Pancreas (tissue), 10 donors: Measurements from ENCODE around the gene MEGF11. TPM values are rescaled to one million over a fixed set of nuclear protein-coding genes. Genes with fewer than 3 reads are reported as not detected.

Experiments used
- ATAC-seq, 4 donors: fragments of 200-7000 bp; cut with Tn5 transposase; one replicate each; pipeline versions ENCODE4 v1.8.0 to v1.9.1; 2020; ENCODE audit warnings: mild to moderate bottlenecking in 4 of 4, moderate library complexity in 4 of 4
- DNase-seq, 6 donors: peaks; one replicate each; pipeline ENCODE4 v3.0.0-alpha.2; 2020
- FAIRE-seq: peaks from 2 replicates; lab custom pipeline; 2012; peaks lifted over from hg19 to GRCh38; lab: Jason Lieb, UNC
- H3K27ac ChIP-seq, 4 donors: fragments of 200-600 bp; sonication (generic); 1 replicate in 3 of 4; 2 replicates in 1 of 4; pipeline versions ENCODE4 v1.5.0 to v1.8.0; 2020
- H3K27me3 ChIP-seq, 4 donors: fragments of 200-600 bp; one replicate each; pipeline ENCODE4 v1.8.0; 2021
- H3K36me3 ChIP-seq, 3 donors: fragments of 200-600 bp; sonication (generic) in 1 of 3; one replicate each; pipeline versions ENCODE4 v1.5.0 to v1.8.0; 2020 to 2021
- H3K4me1 ChIP-seq, 3 donors: fragments of 200-600 bp; one replicate each; pipeline ENCODE4 v1.8.0; 2021
- H3K4me3 ChIP-seq, 4 donors: fragments of 200-600 bp; sonication (generic) in 2 of 4; one replicate each; pipeline versions ENCODE4 v1.5.0 to v1.8.0; 2020 to 2021
- H3K9me3 ChIP-seq, 4 donors: fragments of 200-600 bp; one replicate each; pipeline ENCODE4 v1.8.0; 2021
- WGBS, 2 donors: extraction: QIAGEN DNeasy Blood & Tissue Kit; methylation state at CpG; one replicate each; pipeline ENCODE4 v1.1.7; 2013; 5-methylcytosine and 5-hydroxymethylcytosine counted together
- intact Hi-C, 3 donors: fragments of 100-400 bp; cut with DNase I; formaldehyde crosslinking; loops; one replicate each; pipeline versions ENCODE4 v1.11.1 to v1.14.2; 2022
- polyA plus RNA-seq, 2 donors: library from polyadenylated mRNA; stranded (reverse); fragments of 200-250 nt; gene quantifications; one replicate each; pipeline ENCODE4 v1.2.3, GENCODE V29; 2013
- total RNA-seq, 6 donors: library from RNA; stranded (reverse); fragmentation: NEBNext Ultra II Directional in 4 of 6; extraction: Animal tissue kit (Norgen Biotek cat#: 25700) in 4 of 6; gene quantifications; one replicate each; pipeline versions ENCODE4 v1.2.1 to v1.2.4, GENCODE V29; 2021 to 2023
- TF ChIP-seq, protein P1 (sequence below), 4 donors: fragments of 200-600 bp; sonication (generic) in 3 of 4; IDR thresholded peaks; one replicate each; pipeline versions ENCODE4 v1.5.0 to v1.8.0; 2021; ENCODE audit warnings: antibody characterized with exemption in 4 of 4
- donor health status: healthy with polysubstance abuse.
- donor health status: DM: no; HTN: no; CAD: no; lungs with moderate emphysema.
- donor health status: DM: no; HTN: no; CAD: no.
- donor health status: control.
- donor health status: control.
- donor health status: Bipolar disorder and iron deficiency.
- donor health status: DM: yes; HTN: yes; CAD: no.
- donor health status: DM: no; HTN: no; CAD: no.
- donor health status: DM: no; HTN: no; CAD: no.
- donor health status: DM: yes; HTN: yes; CAD: no.

MEGF11 gene
- total and polyA plus RNA-seq, 8 donors = 0.19 to 0.87 (median 0.37) TPM

GRCh38 chr15:66036859-66037258, 216.7 kb downstream of the MEGF11 start:
- ATAC-seq (no peak), DNase-seq (no peak), FAIRE-seq (no peak)
- WGBS, 2 donors = 88 to 89% methylated on average over 5 of the region's 5 CpGs
- no peaks in the 10 kb centered on the region for H3K9me3 ChIP-seq
- H3K27me3 ChIP-seq = no peaks in the 10 kb centered on the region
- no peak overlapping the region for H3K27ac ChIP-seq
- no peak overlapping the region for H3K4me3 ChIP-seq
- TF ChIP-seq, protein P1, sequence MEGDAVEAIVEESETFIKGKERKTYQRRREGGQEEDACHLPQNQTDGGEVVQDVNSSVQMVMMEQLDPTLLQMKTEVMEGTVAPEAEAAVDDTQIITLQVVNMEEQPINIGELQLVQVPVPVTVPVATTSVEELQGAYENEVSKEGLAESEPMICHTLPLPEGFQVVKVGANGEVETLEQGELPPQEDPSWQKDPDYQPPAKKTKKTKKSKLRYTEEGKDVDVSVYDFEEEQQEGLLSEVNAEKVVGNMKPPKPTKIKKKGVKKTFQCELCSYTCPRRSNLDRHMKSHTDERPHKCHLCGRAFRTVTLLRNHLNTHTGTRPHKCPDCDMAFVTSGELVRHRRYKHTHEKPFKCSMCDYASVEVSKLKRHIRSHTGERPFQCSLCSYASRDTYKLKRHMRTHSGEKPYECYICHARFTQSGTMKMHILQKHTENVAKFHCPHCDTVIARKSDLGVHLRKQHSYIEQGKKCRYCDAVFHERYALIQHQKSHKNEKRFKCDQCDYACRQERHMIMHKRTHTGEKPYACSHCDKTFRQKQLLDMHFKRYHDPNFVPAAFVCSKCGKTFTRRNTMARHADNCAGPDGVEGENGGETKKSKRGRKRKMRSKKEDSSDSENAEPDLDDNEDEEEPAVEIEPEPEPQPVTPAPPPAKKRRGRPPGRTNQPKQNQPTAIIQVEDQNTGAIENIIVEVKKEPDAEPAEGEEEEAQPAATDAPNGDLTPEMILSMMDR (IDR thresholded peaks at IDR 0.05) = no peak
- intact Hi-C loops = no loop called here
- H3K36me3 ChIP-seq = no peaks in the 10 kb centered on the region
- no peaks in the 10 kb centered on the region for H3K4me1 ChIP-seq

GRCh38 chr15:66035901-66036300, 217.6 kb downstream of the MEGF11 start:
- WGBS, 2 donors = 70 to 79% methylated on average over 5 of the region's 5 CpGs
- intact Hi-C loops = no loop called here
- FAIRE-seq = no peak

GRCh38 chr15:66033143-66033542, 220.4 kb downstream of the MEGF11 start:
- Histone ChIP-seq H3K9me3 (no peaks in the 10 kb centered on the region), H3K4me1 (no peaks in the 10 kb centered on the region), H3K27me3 (no peaks in the 10 kb centered on the region), H3K4me3 (no peak overlapping the region), H3K27ac (no peak overlapping the region), H3K36me3 (no peaks in the 10 kb centered on the region)
- FAIRE-seq (no peak), DNase-seq (no peak), ATAC-seq (no peak)
- intact Hi-C loops = no loop called here
- WGBS, 2 donors = 96 to 97% methylated on average over 2 of the region's 2 CpGs
- TF ChIP-seq, protein P1 (IDR thresholded peaks at IDR 0.05) = no peak

More at GRCh38 chr15:66035901-66036300, 217.6 kb downstream of the MEGF11 start:
- Histone ChIP-seq H3K27me3 (no peaks in the 10 kb centered on the region), H3K27ac (no peak overlapping the region), H3K36me3 (no peaks in the 10 kb centered on the region), H3K4me1 (no peaks in the 10 kb centered on the region), H3K9me3 (no peaks in the 10 kb centered on the region), H3K4me3 (no peak overlapping the region)
- DNase-seq (no peak), ATAC-seq (no peak)
- TF ChIP-seq, protein P1 (IDR thresholded peaks at IDR 0.05) = no peak

GRCh38 chr15:66032006-66032405, 221.5 kb downstream of the MEGF11 start:
- 95 to 96% methylated on average over 1 of the region's 1 CpG for WGBS, 2 donors
- H3K4me3 ChIP-seq = no peak overlapping the region
- no peaks in the 10 kb centered on the region for H3K27me3 ChIP-seq
- H3K27ac ChIP-seq = no peak overlapping the region
- DNase-seq (no peak), ATAC-seq (no peak), FAIRE-seq (no peak)
- H3K4me1 ChIP-seq = no peaks in the 10 kb centered on the region
- TF ChIP-seq, protein P1 (IDR thresholded peaks at IDR 0.05) = no peak
- H3K9me3 ChIP-seq = no peaks in the 10 kb centered on the region
- intact Hi-C loops = no loop called here
- no peaks in the 10 kb centered on the region for H3K36me3 ChIP-seq

DNA sequence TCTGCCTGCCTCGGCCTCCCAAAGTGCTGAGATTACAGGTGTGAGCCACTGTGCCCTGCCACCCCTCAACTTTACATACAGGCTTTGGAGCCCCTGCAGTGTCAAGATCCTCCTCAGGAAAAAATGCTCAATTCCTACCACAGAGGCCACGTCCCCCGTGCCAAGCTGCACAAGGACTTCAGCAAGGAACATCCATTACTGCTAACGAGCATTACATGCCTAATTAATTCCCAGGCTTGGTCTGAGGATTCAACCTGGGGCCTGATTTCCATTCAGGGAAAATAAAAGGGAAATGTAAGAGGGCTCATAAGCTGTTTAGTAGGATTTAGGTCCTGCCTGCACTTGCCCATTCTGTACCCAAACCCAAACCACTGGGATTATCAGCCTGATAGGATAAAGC, 222.9 kb downstream of the MEGF11 start:
- Histone ChIP-seq H3K27ac (no peak overlapping the region), H3K4me1 (no peaks in the 10 kb centered on the region), H3K4me3 (no peak overlapping the region), H3K9me3 (no peaks in the 10 kb centered on the region), H3K27me3 (no peaks in the 10 kb centered on the region), H3K36me3 (no peaks in the 10 kb centered on the region)
- intact Hi-C loops = no loop called here
- ATAC-seq (no peak), FAIRE-seq (no peak), DNase-seq (no peak)
- TF ChIP-seq, protein P1 (IDR thresholded peaks at IDR 0.05) = no peak
- 91 to 94% methylated on average over 4 of the region's 4 CpGs for WGBS, 2 donors
